ENCODE data around the gene ALDH1B1. TPM values are rescaled to one million over a fixed set of nuclear protein-coding genes. Genes with fewer than 3 reads are reported as not detected.

ALDH1B1 gene
- total and polyA plus RNA-seq, 2 of the 13 experiments (the other 11 are each of a cell fraction or from before 2014, with no cell fraction given), result 45.1 to 125 TPM

GRCh38 chr9:38362852-38363588, 29.5 kb upstream of the ALDH1B1 start (continued):
- no peak for TF ChIP-seq MED8 (CRISPR knock-in tag; IDR thresholded peaks at IDR 0.05; ENCODE audit: insufficient replicate concordance)
- no peak for TF ChIP-seq TCF12 (IDR thresholded peaks at IDR 0.05)
- no peak for TF ChIP-seq TCF12 (CRISPR knock-in tag; IDR thresholded peaks at IDR 0.05)
- TF ChIP-seq PATZ1 (CRISPR knock-in tag; IDR thresholded peaks at IDR 0.05), result no peak
- TF ChIP-seq KAT7 (CRISPR knock-in tag; IDR thresholded peaks at IDR 0.05; ENCODE audit: borderline replicate concordance), result no peak
- no peak for TF ChIP-seq ZNF460 (CRISPR knock-in tag; IDR thresholded peaks at IDR 0.05; ENCODE audit: borderline replicate concordance)
- TF ChIP-seq MLLT10 (CRISPR knock-in tag; IDR thresholded peaks at IDR 0.05), result no peak
- TF ChIP-seq ZUFSP (CRISPR knock-in tag; IDR thresholded peaks at IDR 0.05; ENCODE audit: borderline replicate concordance), result no peak

- H3K79me2 ChIP-seq (ENCODE audit: insufficient read depth, low read length), result no peaks in the 10 kb centered on the region
- DNase-seq (ENCODE audit: low spot score) (no peak), FAIRE-seq (no peak), ATAC-seq (no peak)
- H3K4me3 ChIP-seq (replicated peaks in 1 of 3; ENCODE audit: insufficient read depth in 1 of 3, low read depth in 2 of 3, low read length in 3 of 3), result no peak overlapping the region
- no peaks in the 10 kb centered on the region for H3K9me3 ChIP-seq (ENCODE audit: low read length)
- in situ Hi-C loops (cut with HindIII; ENCODE audit: extremely low pct_ligation_motif_present, low pct_unique_long_range_greater_than_20kb) (loop anchor here (5.0 to 25.0 kb wide), 3 partner anchors 39 to 876 kb away; partner anchors contain the start of gene POLR1E), intact Hi-C loops (cut with micrococcal nuclease; ENCODE audit: unreplicated experiment) (loop anchor here (1.0 to 5.0 kb wide), 3 partner anchors 29 to 451 kb away; no protein-coding TSS in a partner anchor)
- H3K36me3 ChIP-seq (replicated peaks in 1 of 2; ENCODE audit: control insufficient read depth in 1 of 2, insufficient read depth in 2 of 2, low read length in 2 of 2), result no peaks in the 10 kb centered on the region
- H4K20me1 ChIP-seq (ENCODE audit: insufficient read depth, low read length), result no peaks in the 10 kb centered on the region
- peaks cover 23% of the 10 kb centered on the region for H3K4me1 ChIP-seq (ENCODE audit: insufficient read depth, low read length)
- CTCF ChIA-PET (ENCODE audit: low intra/inter-chr PET ratio, low total read pairs), result interaction anchor here (1.7 kb wide), 1 partner anchor 37 kb away, joined by 5 read pairs; no protein-coding TSS in a partner anchor
- H3K27ac ChIP-seq (ENCODE audit: extremely low read length, insufficient read depth, low read length), result no peak overlapping the region
- H3K4me2 ChIP-seq (ENCODE audit: low read depth, low read length), result peak overlapping the region; percentile 31
- H3K27me3 ChIP-seq (ENCODE audit: control insufficient read depth in 1 of 2, insufficient read depth in 2 of 2, low read length in 2 of 2), result no peaks in the 10 kb centered on the region
- TF ChIP-seq ELF4 (CRISPR knock-in tag; IDR thresholded peaks at IDR 0.05; ENCODE audit: borderline replicate concordance) (no peak), ZNF33A (CRISPR knock-in tag; IDR thresholded peaks at IDR 0.05; ENCODE audit: borderline replicate concordance) (no peak), ZNF430 (CRISPR knock-in tag; IDR thresholded peaks at IDR 0.05) (no peak), ZNF567 (CRISPR knock-in tag; IDR thresholded peaks at IDR 0.05; ENCODE audit: borderline replicate concordance) (no peak), HCFC1 (IDR thresholded peaks at IDR 0.05; ENCODE audit: low read depth, low read length) (no peak), ETS1 (CRISPR knock-in tag; IDR thresholded peaks at IDR 0.05) (no peak), NFE2L2 (IDR thresholded peaks at IDR 0.05; ENCODE audit: low read length) (no peak), ASH2L (IDR thresholded peaks at IDR 0.05; ENCODE audit: insufficient read length, low read depth, low read length) (no peak), PLSCR1 (CRISPR knock-in tag; IDR thresholded peaks at IDR 0.05; ENCODE audit: borderline replicate concordance) (no peak)
- POLR2A ChIA-PET, result no interaction called here
- no TSS peak for BruUV-seq (replicated peaks)
- 53% methylated on average over 1 of the region's 5 CpGs for WGBS (ENCODE audit: low lambda C conversion rate)
- H2AFZ ChIP-seq (ENCODE audit: low read length), result no peak overlapping the region
- no peak overlapping the region for H3K9ac ChIP-seq (ENCODE audit: insufficient read depth, low read depth, low read length)
Observed at GRCh38 chr9:38363589-38363925, 28.9 kb upstream of the ALDH1B1 start.

Data from HepG2 (cell line).